Measurements from ENCODE around the gene MKRN3. TPM values are rescaled to one million over a fixed set of nuclear protein-coding genes. Genes with fewer than 3 reads are reported as not detected.

The MKRN3 gene
- total and polyA plus RNA-seq, 2 of the 8 experiments (the other 6 are each of a cell fraction or from before 2014, with no cell fraction given): not detected

- no peak overlapping the region for H4K8ac ChIP-seq (ENCODE audit: extremely low read depth, insufficient read depth, low read length)
- CTCF ChIA-PET (ENCODE audit: partially characterized antibody): no interaction called here
Observed at GRCh38 chr15:23606226-23606625, 40.8 kb downstream of the MKRN3 start.

More at GRCh38 chr15:23606226-23606625, 40.8 kb downstream of the MKRN3 start:
- Histone ChIP-seq H2AFZ (ENCODE audit: low read length) (no peak overlapping the region), H3K4me3 (ENCODE audit: extremely low read depth in 1 of 4, insufficient read depth in 2 of 4, low read depth in 3 of 4, low read length in 4 of 4) (no peak overlapping the region), H4K5ac (ENCODE audit: insufficient read length, low read depth, low read length) (no peak overlapping the region), H3K14ac (ENCODE audit: insufficient read length) (no peak overlapping the region), H3K79me2 (ENCODE audit: control insufficient read depth in 1 of 2, insufficient read depth in 2 of 2, low read length in 2 of 2) (no peaks in the 10 kb centered on the region), H2BK15ac (ENCODE audit: low read length) (no peak overlapping the region), H2BK20ac (ENCODE audit: low read length) (no peak overlapping the region), H3K27me3 (replicated peaks in 1 of 4; ENCODE audit: control insufficient read depth in 3 of 4, extremely low read depth in 1 of 4, insufficient read depth in 3 of 4, low read length in 3 of 4) (no peaks in the 10 kb centered on the region), H2AK5ac (ENCODE audit: low read depth, low read length) (no peak overlapping the region), H2BK120ac (replicated peaks; ENCODE audit: low read depth, low read length) (no peak overlapping the region), H4K91ac (replicated peaks; ENCODE audit: insufficient read length, low read length) (no peak overlapping the region), H3K9ac (replicated peaks in 1 of 4; ENCODE audit: extremely low read depth in 1 of 4, low read depth in 3 of 4, low read length in 3 of 4) (no peak overlapping the region), H3K4ac (replicated peaks; ENCODE audit: insufficient read length, low read depth, low read length) (no peak overlapping the region), H3K4me1 (replicated peaks in 1 of 4; ENCODE audit: control insufficient read depth in 3 of 4, insufficient read depth in 4 of 4, low read length in 3 of 4) (no peaks in the 10 kb centered on the region), H3K56ac (replicated peaks; ENCODE audit: insufficient read length, low read depth, low read length) (no peak overlapping the region), H3K9me3 (ENCODE audit: insufficient read depth in 2 of 2, low read depth in 1 of 2, low read length in 1 of 2) (peaks cover 35 to 66% of the 10 kb centered on the region in 2 experiments; a peak in 3 of 4 replicates), H3K4me2 (ENCODE audit: insufficient read depth in 1 of 2, low read depth in 2 of 2, low read length in 2 of 2) (no peak overlapping the region), H2BK5ac (ENCODE audit: low read depth, low read length) (no peak overlapping the region), H4K20me1 (replicated peaks in 1 of 2; ENCODE audit: control insufficient read depth in 1 of 2, insufficient read depth in 2 of 2, low read length in 2 of 2) (no peaks in the 10 kb centered on the region), H2BK12ac (ENCODE audit: low read depth, low read length) (no peak overlapping the region), H3K36me3 (ENCODE audit: control insufficient read depth in 2 of 4, insufficient read depth in 4 of 4, low read length in 3 of 4) (no peaks in the 10 kb centered on the region), H3K79me1 (ENCODE audit: low read depth, low read length) (no peaks in the 10 kb centered on the region), H3K23ac (ENCODE audit: insufficient read length) (no peak overlapping the region), H3K18ac (ENCODE audit: extremely low read depth, low read length) (no peak overlapping the region), H3K27ac (ENCODE audit: low read depth, low read length) (no peak overlapping the region), H3K23me2 (ENCODE audit: low read depth, low read length) (no peaks in the 10 kb centered on the region)
- FAIRE-seq: no peak
- no peak for DNase-seq (ENCODE audit: low read depth in 1 of 2, low spot score in 2 of 2)
- no peak for TF ChIP-seq SIX5 (IDR thresholded peaks at IDR 0.05; ENCODE audit: low read depth, low read length)
- TF ChIP-seq MAX (IDR thresholded peaks at IDR 0.05): no peak
- no peak for TF ChIP-seq GTF2F1 (IDR thresholded peaks at IDR 0.05; ENCODE audit: borderline replicate concordance, low read depth, low read length)
- no peak for TF ChIP-seq POLR2A (IDR thresholded peaks at IDR 0.05; ENCODE audit: control extremely low read depth in 1 of 2, low read depth in 2 of 2, low read length in 2 of 2)
- TF ChIP-seq ASH2L (IDR thresholded peaks at IDR 0.05; ENCODE audit: low read length): no peak
- no peak for TF ChIP-seq SUZ12 (IDR thresholded peaks at IDR 0.05; ENCODE audit: low read length)
- no peak for TF ChIP-seq JUN (IDR thresholded peaks at IDR 0.05; ENCODE audit: low read depth, low read length)
- TF ChIP-seq GABPA (IDR thresholded peaks at IDR 0.05; ENCODE audit: borderline replicate concordance, insufficient read depth, low read length): no peak
- TF ChIP-seq EGR1 (IDR thresholded peaks at IDR 0.05; ENCODE audit: borderline replicate concordance, low read depth, low read length): no peak
- no peak for TF ChIP-seq SP4 (IDR thresholded peaks at IDR 0.05; ENCODE audit: low read length)
- TF ChIP-seq POU5F1 (IDR thresholded peaks at IDR 0.05; ENCODE audit: low read depth, low read length): no peak
- no peak for TF ChIP-seq CBX5 (IDR thresholded peaks at IDR 0.05; ENCODE audit: low read depth, low read length)
- no peak for TF ChIP-seq ZNF274 (IDR thresholded peaks at IDR 0.05; ENCODE audit: borderline replicate concordance, extremely low read depth, low read length)
- no peak for TF ChIP-seq POLR2AphosphoS5 (IDR thresholded peaks at IDR 0.05; ENCODE audit: low read depth, low read length)
- no peak for TF ChIP-seq CHD2 (IDR thresholded peaks at IDR 0.05; ENCODE audit: low read length)
- WGBS, 2 experiments (ENCODE audit: extremely low coverage in 1 of 2, insufficient coverage in 1 of 2, insufficient read length in 1 of 2, insufficient replicate concordance in 2 of 2, low coverage in 1 of 2, low lambda C conversion rate in 2 of 2, missing lambda C conversion rate in 1 of 2): 87% methylated on average over 2 of the region's 2 CpGs; no CpG with 5 or more reads in 1 of the 2 experiments
- POLR2A ChIA-PET (ENCODE audit: partially characterized antibody): no interaction called here

All from H1 (cell line).